Activated naive CD4-positive, alpha-beta T cell treated with anti-CD3 and anti-CD28 coated beads for 36 hours (primary cell): ENCODE measurements around the gene NXPE4. TPM values are rescaled to one million over a fixed set of nuclear protein-coding genes. Genes with fewer than 3 reads are reported as not detected.
A peak's percentile ranks its signal among the peaks of the same experiment; 100 is the strongest.
"Not testable (repeated sequence)": the region's sequence is repeated elsewhere in the genome, so short reads cannot be mapped to it uniquely, and the experiment has no call there.

Source experiments
- CTCF ChIA-PET: fragments of 350-600 bp; sonication (Branson Sonifier 250); formaldehyde crosslinking; loops from one replicate; lab custom pipeline; 2021; ENCODE audit warnings: antibody characterized with exemption; lab: Charles Lee
- DNase-seq: peaks from one replicate; pipeline ENCODE4 v3.0.0-alpha.2; 2020
- H3K27ac Mint-ChIP-seq: one replicate; pipeline ENCODE4 v1.8.0; 2021; ENCODE audit warnings: mild to moderate bottlenecking, mixed read lengths
- H3K27me3 Mint-ChIP-seq: one replicate; pipeline ENCODE4 v1.8.0; 2021; ENCODE audit warnings: low read depth, mixed read lengths
- H3K36me3 Mint-ChIP-seq: one replicate; pipeline ENCODE4 v1.8.0; 2021; ENCODE audit warnings: low read depth, mixed read lengths
- H3K4me1 Mint-ChIP-seq: one replicate; pipeline ENCODE4 v1.8.0; 2021; ENCODE audit warnings: low read depth, mixed read lengths
- H3K4me3 Mint-ChIP-seq: one replicate; pipeline ENCODE4 v1.8.0; 2021; ENCODE audit warnings: mild to moderate bottlenecking, moderate library complexity, mixed read lengths
- H3K9me3 Mint-ChIP-seq: one replicate; pipeline ENCODE4 v1.8.0; 2021; ENCODE audit warnings: mixed read lengths
- intact Hi-C: fragments of 100-400 bp; cut with micrococcal nuclease; formaldehyde crosslinking; loops from one replicate; pipeline ENCODE4 v1.15.1; 2023
- total RNA-seq, 2 experiments: library from RNA; stranded (reverse); gene quantifications; one replicate each; pipeline ENCODE4 v1.2.3, GENCODE V29; 2021

Gene NXPE4
- not detected for total RNA-seq

GRCh38 chr11:114595571-114595970 is at the start of gene NXPE4:
Gene NXPE4, minus strand, starts transcription at chr11:114595786. Its CDS starts 1,027 bp downstream, at chr11:114594759.
- H3K9me3 Mint-ChIP-seq: no peaks in the 10 kb centered on the region
- peaks cover 18% of the 10 kb centered on the region for H3K27me3 Mint-ChIP-seq
- DNase-seq: no peak
- CTCF ChIA-PET: no interaction called here
- H3K4me1 Mint-ChIP-seq: no peaks in the 10 kb centered on the region
- H3K27ac Mint-ChIP-seq: no peak within 1 kb of the TSS
- H3K4me3 Mint-ChIP-seq: no peak within 1 kb of the TSS
- no peaks in the 10 kb centered on the region for H3K36me3 Mint-ChIP-seq
- intact Hi-C loops: no loop called here

DNA sequence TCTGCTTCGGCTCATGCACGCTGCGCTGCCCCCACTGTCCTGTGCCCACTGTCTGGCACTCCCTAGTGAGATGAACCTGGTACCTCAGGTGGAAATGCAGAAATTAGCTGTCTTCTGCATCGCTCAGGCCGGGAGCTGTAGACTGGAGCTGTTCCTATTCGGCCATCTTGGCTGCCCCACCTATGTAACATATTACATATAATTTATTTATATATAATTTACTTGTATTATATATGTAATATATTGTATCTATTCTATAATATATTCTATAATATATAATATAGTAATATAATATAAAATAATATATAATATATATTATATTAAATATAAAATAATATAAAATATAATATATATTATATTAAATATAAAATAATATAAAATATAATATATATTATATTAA is 43.9 kb upstream of the NXPE4 start:
- H3K4me1 Mint-ChIP-seq, H3K9me3 Mint-ChIP-seq, H3K27me3 Mint-ChIP-seq, intact Hi-C loops, CTCF ChIA-PET, H3K27ac Mint-ChIP-seq, H3K4me3 Mint-ChIP-seq, H3K36me3 Mint-ChIP-seq, DNase-seq: not testable (repeated sequence)

DNA sequence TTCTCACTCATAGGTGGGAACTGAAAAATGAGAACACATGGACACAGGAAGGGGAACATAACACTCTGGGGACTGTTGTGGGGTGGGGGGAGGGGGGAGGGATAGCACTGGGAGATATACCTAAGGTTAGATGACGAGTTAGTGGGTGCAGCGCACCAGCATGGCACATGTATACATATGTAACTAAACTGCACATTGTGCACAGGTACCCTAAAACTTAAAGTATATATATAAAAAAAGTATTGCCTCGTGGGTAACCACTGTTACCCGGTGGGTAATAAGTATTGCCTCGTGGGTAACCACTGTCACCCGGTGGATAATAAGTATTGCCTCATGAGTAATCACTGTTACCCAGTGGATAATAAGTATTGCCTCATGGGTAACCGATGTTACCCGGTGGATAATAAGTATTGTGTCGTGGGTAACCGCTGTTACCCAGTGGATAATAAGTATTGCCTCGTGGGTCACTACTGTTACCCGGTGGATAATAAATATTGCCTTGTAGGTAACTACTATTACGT is 35.9 kb upstream of the NXPE4 start:
- peak; percentile 6 for DNase-seq
- H3K4me1 Mint-ChIP-seq, H3K27ac Mint-ChIP-seq, intact Hi-C loops, H3K9me3 Mint-ChIP-seq, CTCF ChIA-PET, H3K4me3 Mint-ChIP-seq, H3K27me3 Mint-ChIP-seq, H3K36me3 Mint-ChIP-seq: not testable (repeated sequence)

GRCh38 chr11:114625294-114625693 is 29.7 kb upstream of the NXPE4 start:
- Mint-ChIP-seq H3K27me3 (no peaks in the 10 kb centered on the region), H3K27ac (no peak overlapping the region), H3K4me1 (no peaks in the 10 kb centered on the region), H3K4me3 (no peak overlapping the region), H3K36me3 (no peaks in the 10 kb centered on the region), H3K9me3 (peaks cover 3% of the 10 kb centered on the region)
- no peak for DNase-seq
- CTCF ChIA-PET: no interaction called here
- intact Hi-C loops: no loop called here

GRCh38 chr11:114624455-114625207 is 29.0 kb upstream of the NXPE4 start:
- Mint-ChIP-seq H3K9me3 (no peaks in the 10 kb centered on the region), H3K4me1 (no peaks in the 10 kb centered on the region), H3K4me3 (no peak overlapping the region), H3K27ac (no peak overlapping the region), H3K27me3 (no peaks in the 10 kb centered on the region), H3K36me3 (no peaks in the 10 kb centered on the region)
- intact Hi-C loops: no loop called here
- DNase-seq: no peak
- CTCF ChIA-PET: no interaction called here

GRCh38 chr11:114623720-114624119 is 28.1 kb upstream of the NXPE4 start:
- H3K4me1 Mint-ChIP-seq: no peaks in the 10 kb centered on the region
- no peaks in the 10 kb centered on the region for H3K9me3 Mint-ChIP-seq
- DNase-seq: no peak
- CTCF ChIA-PET: no interaction called here
- intact Hi-C loops: no loop called here
- H3K27me3 Mint-ChIP-seq: no peaks in the 10 kb centered on the region
- no peak overlapping the region for H3K27ac Mint-ChIP-seq
- H3K4me3 Mint-ChIP-seq: no peak overlapping the region
- no peaks in the 10 kb centered on the region for H3K36me3 Mint-ChIP-seq

- CTCF ChIA-PET: no interaction called here
- intact Hi-C loops: no loop called here
- Mint-ChIP-seq H3K9me3 (no peaks in the 10 kb centered on the region), H3K4me1 (no peaks in the 10 kb centered on the region), H3K27ac (no peak overlapping the region), H3K27me3 (no peaks in the 10 kb centered on the region), H3K36me3 (no peaks in the 10 kb centered on the region), H3K4me3 (no peak overlapping the region)
- DNase-seq: no peak
Measured at GRCh38 chr11:114622858-114623257, 27.3 kb upstream of the NXPE4 start.

GRCh38 chr11:114621950-114622809 is 26.6 kb upstream of the NXPE4 start:
- no peak for DNase-seq
- H3K9me3 Mint-ChIP-seq: no peaks in the 10 kb centered on the region
- H3K27ac Mint-ChIP-seq: no peak overlapping the region
- no peaks in the 10 kb centered on the region for H3K27me3 Mint-ChIP-seq
- CTCF ChIA-PET: no interaction called here
- no peak overlapping the region for H3K4me3 Mint-ChIP-seq
- H3K36me3 Mint-ChIP-seq: no peaks in the 10 kb centered on the region
- H3K4me1 Mint-ChIP-seq: no peaks in the 10 kb centered on the region
- intact Hi-C loops: no loop called here

DNA sequence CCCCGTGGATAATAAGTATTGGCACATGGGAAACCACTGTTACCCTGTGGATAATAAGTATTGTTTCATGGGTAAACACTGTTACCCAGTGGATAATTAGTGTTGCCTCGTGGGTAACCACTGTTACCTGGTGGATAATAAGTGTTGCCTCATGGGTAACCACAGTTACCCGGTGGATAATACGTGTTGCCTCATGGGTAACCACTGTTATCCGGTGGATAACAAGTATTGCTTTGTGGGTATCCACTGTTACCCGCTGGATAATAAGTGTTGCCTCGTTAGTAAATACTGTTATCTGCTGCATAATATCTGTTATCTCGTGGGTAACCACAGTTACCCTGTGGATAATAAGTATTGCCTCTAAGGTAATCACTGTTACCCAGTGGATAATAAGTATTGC is 25.5 kb upstream of the NXPE4 start:
- H3K36me3 Mint-ChIP-seq: no peaks in the 10 kb centered on the region
- no peaks in the 10 kb centered on the region for H3K9me3 Mint-ChIP-seq
- CTCF ChIA-PET: no interaction called here
- no peaks in the 10 kb centered on the region for H3K27me3 Mint-ChIP-seq
- no peak overlapping the region for H3K27ac Mint-ChIP-seq
- intact Hi-C loops: no loop called here
- DNase-seq: no peak
- no peaks in the 10 kb centered on the region for H3K4me1 Mint-ChIP-seq
- H3K4me3 Mint-ChIP-seq: no peak overlapping the region

GRCh38 chr11:114619659-114620173 is 24.1 kb upstream of the NXPE4 start:
- Mint-ChIP-seq H3K27me3 (no peaks in the 10 kb centered on the region), H3K4me1 (no peaks in the 10 kb centered on the region), H3K36me3 (no peaks in the 10 kb centered on the region), H3K4me3 (no peak overlapping the region), H3K9me3 (no peaks in the 10 kb centered on the region), H3K27ac (no peak overlapping the region)
- intact Hi-C loops: no loop called here
- DNase-seq: no peak
- CTCF ChIA-PET: no interaction called here

DNA sequence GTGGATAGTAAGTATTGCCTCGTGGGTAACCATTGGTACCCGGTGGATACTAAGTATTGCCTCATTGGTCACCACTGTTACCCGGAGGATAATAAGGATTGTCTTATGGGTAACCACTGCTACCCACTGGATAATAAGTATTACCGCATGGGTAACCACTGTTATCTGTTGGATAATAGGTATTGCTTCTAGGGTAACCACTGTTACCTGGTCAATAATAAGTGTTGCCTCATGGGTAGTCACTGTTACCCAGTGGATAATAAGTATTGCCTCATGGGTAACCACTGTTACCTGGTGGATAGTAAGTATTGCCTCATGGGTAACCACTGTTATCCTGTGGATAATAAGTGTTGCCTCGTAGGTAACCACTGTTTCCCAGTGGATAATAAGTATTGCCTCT is 22.6 kb upstream of the NXPE4 start:
- H3K36me3 Mint-ChIP-seq: no peaks in the 10 kb centered on the region
- H3K27me3 Mint-ChIP-seq: no peaks in the 10 kb centered on the region
- DNase-seq: no peak
- H3K4me1 Mint-ChIP-seq: no peaks in the 10 kb centered on the region
- intact Hi-C loops: no loop called here
- CTCF ChIA-PET: no interaction called here
- no peaks in the 10 kb centered on the region for H3K9me3 Mint-ChIP-seq
- no peak overlapping the region for H3K27ac Mint-ChIP-seq
- H3K4me3 Mint-ChIP-seq: no peak overlapping the region

DNA sequence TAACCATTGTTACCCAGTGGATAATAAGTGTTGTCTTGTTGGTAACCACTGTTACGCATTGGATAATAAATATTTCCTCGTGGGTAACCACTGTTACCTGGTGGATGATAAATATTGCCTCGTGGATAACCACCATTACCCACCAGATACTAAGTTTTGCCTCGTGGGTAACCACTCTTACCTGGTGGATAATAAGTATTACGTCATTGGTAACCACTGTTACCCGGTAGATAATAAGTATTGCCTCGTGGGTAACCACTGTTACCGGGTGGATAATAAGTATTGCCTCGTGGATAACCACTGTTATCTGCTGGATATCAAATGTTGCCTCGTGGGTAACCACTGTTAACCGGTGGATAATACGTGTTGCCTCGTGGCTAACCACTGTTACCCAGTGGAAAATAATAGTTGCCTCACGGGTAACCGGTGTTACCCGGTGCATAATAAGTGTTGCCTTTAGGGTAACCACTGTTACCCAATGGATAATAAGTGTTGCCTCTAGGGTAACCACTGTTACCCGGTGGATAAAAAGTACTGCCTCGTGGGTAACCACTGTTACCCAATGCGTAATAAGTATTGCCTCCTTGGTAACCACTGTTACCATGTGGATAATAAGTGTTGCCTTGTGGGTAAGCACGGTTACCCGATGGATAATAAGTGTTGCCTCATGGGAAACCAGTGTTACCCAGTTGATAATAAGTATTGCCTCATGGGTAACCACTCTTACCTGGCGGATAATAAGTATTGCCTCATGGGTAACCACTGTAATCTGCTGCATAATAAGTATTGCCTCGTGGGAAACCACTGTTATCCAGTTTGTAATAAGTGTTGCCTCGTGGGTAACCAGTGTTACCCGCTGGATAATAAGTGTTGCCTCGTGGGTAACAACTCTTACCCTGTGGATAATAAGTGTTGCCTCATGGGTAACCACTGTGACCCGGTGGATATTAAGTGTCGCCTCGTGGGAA is 21.9 kb upstream of the NXPE4 start:
- no peak overlapping the region for H3K27ac Mint-ChIP-seq
- H3K4me3 Mint-ChIP-seq: no peak overlapping the region
- no peaks in the 10 kb centered on the region for H3K4me1 Mint-ChIP-seq
- DNase-seq: no peak
- H3K9me3 Mint-ChIP-seq: no peaks in the 10 kb centered on the region
- CTCF ChIA-PET: no interaction called here
- H3K27me3 Mint-ChIP-seq: no peaks in the 10 kb centered on the region
- no peaks in the 10 kb centered on the region for H3K36me3 Mint-ChIP-seq
- intact Hi-C loops: no loop called here
